T-helper 1 cell treated with Interleukin-12 subunit alpha and Interleukin-12 subunit beta and Interleukin-4 antibody, amounts not matched to agents 30 μg/mL and 1 μg/mL, for 36 hours (primary cell): ENCODE measurements around the gene SCUBE3.

Source experiments
- H3K27ac Mint-ChIP-seq: one replicate; pipeline ENCODE4 v1.8.0; 2021; ENCODE audit warnings: mild to moderate bottlenecking, mixed read lengths
- H3K27me3 Mint-ChIP-seq: one replicate; pipeline ENCODE4 v1.8.0; 2021; ENCODE audit warnings: low read depth, mixed read lengths
- H3K36me3 Mint-ChIP-seq: one replicate; pipeline ENCODE4 v1.8.0; 2021; ENCODE audit warnings: low read depth, mixed read lengths
- H3K4me1 Mint-ChIP-seq: one replicate; pipeline ENCODE4 v1.8.0; 2021; ENCODE audit warnings: low read depth, mixed read lengths
- H3K4me3 Mint-ChIP-seq: one replicate; pipeline ENCODE4 v1.8.0; 2021; ENCODE audit warnings: mild to moderate bottlenecking, moderate library complexity, mixed read lengths
- H3K9me3 Mint-ChIP-seq: one replicate; pipeline ENCODE4 v1.8.0; 2021; ENCODE audit warnings: mixed read lengths

SCUBE3 gene

GRCh38 chr6:35248300-35248699 is 34.5 kb downstream of the SCUBE3 start:
- no peaks in the 10 kb centered on the region for H3K27me3 Mint-ChIP-seq
- H3K36me3 Mint-ChIP-seq: no peaks in the 10 kb centered on the region
- no peak overlapping the region for H3K27ac Mint-ChIP-seq
- no peaks in the 10 kb centered on the region for H3K9me3 Mint-ChIP-seq
- H3K4me3 Mint-ChIP-seq: peak overlapping the region; percentile 17
- H3K4me1 Mint-ChIP-seq: peaks cover 15% of the 10 kb centered on the region

- Mint-ChIP-seq H3K27me3 (no peaks in the 10 kb centered on the region), H3K27ac (no peak overlapping the region), H3K4me1 (peaks cover 15% of the 10 kb centered on the region), H3K4me3 (no peak overlapping the region), H3K9me3 (no peaks in the 10 kb centered on the region), H3K36me3 (no peaks in the 10 kb centered on the region)
These were observed 35.2 kb downstream of the SCUBE3 start for GRCh38 chr6:35248965-35249364.

GRCh38 chr6:35251949-35252348 is 38.2 kb downstream of the SCUBE3 start:
- H3K36me3 Mint-ChIP-seq: no peaks in the 10 kb centered on the region
- H3K4me3 Mint-ChIP-seq: no peak overlapping the region
- H3K27me3 Mint-ChIP-seq: no peaks in the 10 kb centered on the region
- no peak overlapping the region for H3K27ac Mint-ChIP-seq
- H3K9me3 Mint-ChIP-seq: no peaks in the 10 kb centered on the region
- peaks cover 14% of the 10 kb centered on the region for H3K4me1 Mint-ChIP-seq

- peaks cover 7% of the 10 kb centered on the region for H3K4me1 Mint-ChIP-seq
- no peaks in the 10 kb centered on the region for H3K9me3 Mint-ChIP-seq
- no peaks in the 10 kb centered on the region for H3K36me3 Mint-ChIP-seq
- no peak overlapping the region for H3K4me3 Mint-ChIP-seq
- H3K27me3 Mint-ChIP-seq: no peaks in the 10 kb centered on the region
- no peak overlapping the region for H3K27ac Mint-ChIP-seq
These were observed 39.5 kb downstream of the SCUBE3 start for GRCh38 chr6:35253249-35253648.

GRCh38 chr6:35258336-35258735 is 44.6 kb downstream of the SCUBE3 start:
- Mint-ChIP-seq H3K36me3 (no peaks in the 10 kb centered on the region), H3K4me1 (peaks cover 28% of the 10 kb centered on the region), H3K9me3 (no peaks in the 10 kb centered on the region), H3K27ac (peak overlapping the region; percentile 91), H3K27me3 (no peaks in the 10 kb centered on the region), H3K4me3 (peak overlapping the region; percentile 95)

GRCh38 chr6:35258858-35259193 is 45.1 kb downstream of the SCUBE3 start:
- H3K27ac Mint-ChIP-seq: peak overlapping the region; percentile 91
- peaks cover 28% of the 10 kb centered on the region for H3K4me1 Mint-ChIP-seq

GRCh38 chr6:35259194-35259947 is 45.6 kb downstream of the SCUBE3 start, which contains the start of gene ZNF76:
Gene ZNF76, plus strand, starts transcription at chr6:35259735. Its CDS starts 21,417 bp downstream, at chr6:35281152.
- Mint-ChIP-seq H3K4me3 (peak within 1 kb of the TSS; percentile 95), H3K36me3 (peaks cover 2% of the 10 kb centered on the region), H3K4me1 (peaks cover 33% of the 10 kb centered on the region), H3K27me3 (no peaks in the 10 kb centered on the region), H3K27ac (peak within 1 kb of the TSS; percentile 91), H3K9me3 (no peaks in the 10 kb centered on the region)

More at GRCh38 chr6:35258858-35259193, 45.1 kb downstream of the SCUBE3 start:
- Mint-ChIP-seq H3K9me3 (no peaks in the 10 kb centered on the region), H3K36me3 (no peaks in the 10 kb centered on the region), H3K27me3 (no peaks in the 10 kb centered on the region), H3K4me3 (peak overlapping the region; percentile 95)

- peak overlapping the region; percentile 85 for H3K27ac Mint-ChIP-seq
- peak overlapping the region; percentile 83 for H3K4me3 Mint-ChIP-seq
- no peaks in the 10 kb centered on the region for H3K9me3 Mint-ChIP-seq
- H3K4me1 Mint-ChIP-seq: peaks cover 33% of the 10 kb centered on the region
- H3K36me3 Mint-ChIP-seq: peaks cover 2% of the 10 kb centered on the region
- no peaks in the 10 kb centered on the region for H3K27me3 Mint-ChIP-seq
These were observed 46.3 kb downstream of the SCUBE3 start for GRCh38 chr6:35259948-35260590.

GRCh38 chr6:35260591-35261570 is 47.1 kb downstream of the SCUBE3 start:
- Mint-ChIP-seq H3K4me1 (peaks cover 37% of the 10 kb centered on the region), H3K36me3 (peaks cover 2% of the 10 kb centered on the region), H3K9me3 (no peaks in the 10 kb centered on the region), H3K4me3 (peak overlapping the region; percentile 83), H3K27me3 (no peaks in the 10 kb centered on the region), H3K27ac (peak overlapping the region; percentile 85)

- no peak overlapping the region for H3K4me3 Mint-ChIP-seq
- H3K27ac Mint-ChIP-seq: no peak overlapping the region
These were observed 48.8 kb downstream of the SCUBE3 start for GRCh38 chr6:35262596-35262995.

GRCh38 chr6:35264550-35265274 is 51.0 kb downstream of the SCUBE3 start:
- H3K27me3 Mint-ChIP-seq: no peaks in the 10 kb centered on the region
- H3K36me3 Mint-ChIP-seq: peaks cover 2% of the 10 kb centered on the region
- no peak overlapping the region for H3K27ac Mint-ChIP-seq
- H3K9me3 Mint-ChIP-seq: no peaks in the 10 kb centered on the region
- peaks cover 35% of the 10 kb centered on the region for H3K4me1 Mint-ChIP-seq
- H3K4me3 Mint-ChIP-seq: no peak overlapping the region

More at GRCh38 chr6:35262596-35262995, 48.8 kb downstream of the SCUBE3 start:
- H3K27me3 Mint-ChIP-seq: no peaks in the 10 kb centered on the region
- H3K9me3 Mint-ChIP-seq: no peaks in the 10 kb centered on the region
- peaks cover 2% of the 10 kb centered on the region for H3K36me3 Mint-ChIP-seq
- H3K4me1 Mint-ChIP-seq: peaks cover 37% of the 10 kb centered on the region

- H3K27ac Mint-ChIP-seq: no peak overlapping the region
- H3K36me3 Mint-ChIP-seq: peaks cover 2% of the 10 kb centered on the region
- H3K4me1 Mint-ChIP-seq: peaks cover 30% of the 10 kb centered on the region
- no peaks in the 10 kb centered on the region for H3K9me3 Mint-ChIP-seq
- no peaks in the 10 kb centered on the region for H3K27me3 Mint-ChIP-seq
- no peak overlapping the region for H3K4me3 Mint-ChIP-seq
These were observed 51.8 kb downstream of the SCUBE3 start for GRCh38 chr6:35265523-35265922.

GRCh38 chr6:35267446-35267845 is 53.7 kb downstream of the SCUBE3 start:
- Mint-ChIP-seq H3K9me3 (no peaks in the 10 kb centered on the region), H3K36me3 (peaks cover 2% of the 10 kb centered on the region), H3K27ac (no peak overlapping the region)

GRCh38 chr6:35267897-35268296 is 54.1 kb downstream of the SCUBE3 start:
- Mint-ChIP-seq H3K4me3 (no peak overlapping the region), H3K27me3 (no peaks in the 10 kb centered on the region), H3K4me1 (peaks cover 13% of the 10 kb centered on the region), H3K36me3 (peaks cover 2% of the 10 kb centered on the region), H3K9me3 (no peaks in the 10 kb centered on the region), H3K27ac (no peak overlapping the region)

More at GRCh38 chr6:35267446-35267845, 53.7 kb downstream of the SCUBE3 start:
- H3K4me3 Mint-ChIP-seq: no peak overlapping the region
- H3K4me1 Mint-ChIP-seq: peaks cover 17% of the 10 kb centered on the region
- no peaks in the 10 kb centered on the region for H3K27me3 Mint-ChIP-seq
